Peyer's patch (tissue), 4 donors: Measurements from ENCODE around the gene PDHB.

ENCODE experiments used
- CTCF ChIP-seq, 6 experiments: fragments of 450-650 bp in 4 of 6; fragments of 200-600 bp in 2 of 6; sonication (generic) in 1 of 6; IDR thresholded peaks; one replicate each; pipeline ENCODE4 v1.5.1; 2017 to 2019; ENCODE audit warnings: antibody characterized with exemption in 6 of 6, mild to moderate bottlenecking in 3 of 6, moderate library complexity in 1 of 6
- POLR2A ChIP-seq, 2 donors: fragments of 450-650 bp; IDR thresholded peaks; one replicate each; pipeline ENCODE4 v1.5.1; 2017; ENCODE audit warnings: antibody characterized with exemption in 2 of 2, mild to moderate bottlenecking in 2 of 2, moderate library complexity in 2 of 2

GRCh38 chr3:58394339-58394738, 39.3 kb downstream of the PDHB start:
- no peak for TF ChIP-seq CTCF (IDR thresholded peaks at IDR 0.05)
- TF ChIP-seq POLR2A (IDR thresholded peaks at IDR 0.05): no peak
